ENCODE measurements around the gene UFC1. TPM values are rescaled to one million over a fixed set of nuclear protein-coding genes. Genes with fewer than 3 reads are reported as not detected.

UFC1 gene
- polyA plus RNA-seq, 3 donors = 100 to 120 (median 108) TPM

DNA sequence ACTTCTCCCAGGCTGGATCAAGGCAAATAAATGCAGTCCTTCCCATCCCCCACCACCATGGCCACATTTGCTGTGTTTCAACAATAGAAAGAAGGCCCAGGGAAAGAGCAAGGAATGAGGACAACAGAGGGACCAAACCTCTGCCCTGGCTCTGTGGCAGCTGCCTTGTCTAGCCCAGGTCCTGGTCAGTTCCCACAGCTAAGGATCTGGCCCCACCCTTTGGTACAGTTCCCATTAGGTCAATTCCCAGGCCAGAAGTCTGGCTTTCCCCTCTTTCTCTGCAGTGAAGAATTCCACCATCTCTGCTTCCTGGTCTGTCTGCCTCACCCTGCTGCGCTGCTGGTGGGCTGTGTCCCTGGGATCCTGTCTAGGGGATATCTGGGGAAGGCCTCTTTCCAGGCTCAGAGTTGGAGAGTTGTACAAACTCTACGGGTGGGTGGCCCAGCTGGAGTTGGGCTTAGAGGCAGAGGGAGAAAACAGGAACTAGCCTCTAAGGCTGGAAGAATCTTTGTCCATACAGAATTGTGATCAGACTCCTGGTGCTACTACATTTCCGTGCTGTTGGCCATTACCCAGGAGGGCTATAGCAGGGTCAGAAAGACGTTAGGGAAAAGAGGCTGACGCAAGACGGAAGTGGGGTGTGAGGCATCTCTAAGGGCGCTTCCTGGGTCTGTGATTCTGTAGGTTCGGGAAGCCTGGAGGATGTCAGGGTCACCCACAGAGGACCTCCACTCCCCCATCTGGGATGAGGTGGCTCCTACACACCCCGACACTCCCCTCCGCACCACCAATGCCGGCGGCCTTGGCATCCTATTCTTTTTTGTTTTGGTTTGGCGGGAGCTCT lies 47.4 kb downstream of the UFC1 start:
- peaks cover 8 to 31% of the 10 kb centered on the region in 2 donors for H3K36me3 ChIP-seq (replicated peaks in 1 of 2; ENCODE audit: control insufficient read depth in 1 of 2, insufficient read depth in 2 of 2, low read length in 2 of 2)
- H3K4me3 Mint-ChIP-seq = peak overlapping the region; percentile 84 to 93
- H3K9ac ChIP-seq (ENCODE audit: insufficient read depth, low read length, poor library complexity, severe bottlenecking) = peak overlapping the region; percentile 94
- peaks cover 48% of the 10 kb centered on the region for H3K4me1 Mint-ChIP-seq
- H3K4me2 ChIP-seq (replicated peaks; ENCODE audit: extremely low read depth, low read length, poor library complexity, severe bottlenecking) = peak overlapping the region; percentile 97
- 67% methylated on average over 6 of the region's 13 CpGs for WGBS (ENCODE audit: insufficient coverage)
- peak overlapping the region; percentile 39 to 100 (median 90) for H3K4me3 ChIP-seq (replicated peaks in 1 of 3; ENCODE audit: low read depth in 2 of 3, low read length in 3 of 3)
- intact Hi-C loops (cut with micrococcal nuclease) = loop anchor here in 1 of 2 donors (5.0 kb wide), 1 partner anchor 186 kb away; no protein-coding TSS in a partner anchor
- H3K9me3 Mint-ChIP-seq = no peaks in the 10 kb centered on the region
- no peak for TF ChIP-seq CTCF (IDR thresholded peaks at IDR 0.05)
- DNase-seq = peak; percentile 46 to 76 (median 69)
- H3K9me3 ChIP-seq (replicated peaks in 1 of 2; ENCODE audit: control insufficient read depth in 1 of 2, insufficient read depth in 1 of 2, low read length in 2 of 2) = no peaks in the 10 kb centered on the region
- H2AFZ ChIP-seq (ENCODE audit: insufficient read depth, low read depth, low read length, poor library complexity, severe bottlenecking) = peak overlapping the region; percentile 91
- H3K79me2 ChIP-seq (ENCODE audit: insufficient read depth, low read length) = peaks cover 41% of the 10 kb centered on the region
- H3K27ac ChIP-seq (ENCODE audit: low read depth in 1 of 2, low read length in 2 of 2) = peak overlapping the region; percentile 80 to 95
- H3K4me1 ChIP-seq (ENCODE audit: control insufficient read depth in 1 of 2, insufficient read depth in 2 of 2, low read length in 2 of 2) = peaks cover 34 to 49% of the 10 kb centered on the region in 2 donors
- H3K27ac Mint-ChIP-seq = peak overlapping the region; percentile 93 to 98 (median 97)
- peaks cover 0 to 2% (median 1%) of the 10 kb centered on the region in 3 donors for H3K27me3 Mint-ChIP-seq (ENCODE audit: low read depth in 3 of 3)
- no peaks in the 10 kb centered on the region for H4K20me1 ChIP-seq (ENCODE audit: insufficient read depth, low read length)
- H3K36me3 Mint-ChIP-seq = peaks cover 18 to 28% of the 10 kb centered on the region in 2 donors
- H3K27me3 ChIP-seq (ENCODE audit: control insufficient read depth in 2 of 2, insufficient read depth in 2 of 2, low read length in 2 of 2) = no peaks in the 10 kb centered on the region

DNA sequence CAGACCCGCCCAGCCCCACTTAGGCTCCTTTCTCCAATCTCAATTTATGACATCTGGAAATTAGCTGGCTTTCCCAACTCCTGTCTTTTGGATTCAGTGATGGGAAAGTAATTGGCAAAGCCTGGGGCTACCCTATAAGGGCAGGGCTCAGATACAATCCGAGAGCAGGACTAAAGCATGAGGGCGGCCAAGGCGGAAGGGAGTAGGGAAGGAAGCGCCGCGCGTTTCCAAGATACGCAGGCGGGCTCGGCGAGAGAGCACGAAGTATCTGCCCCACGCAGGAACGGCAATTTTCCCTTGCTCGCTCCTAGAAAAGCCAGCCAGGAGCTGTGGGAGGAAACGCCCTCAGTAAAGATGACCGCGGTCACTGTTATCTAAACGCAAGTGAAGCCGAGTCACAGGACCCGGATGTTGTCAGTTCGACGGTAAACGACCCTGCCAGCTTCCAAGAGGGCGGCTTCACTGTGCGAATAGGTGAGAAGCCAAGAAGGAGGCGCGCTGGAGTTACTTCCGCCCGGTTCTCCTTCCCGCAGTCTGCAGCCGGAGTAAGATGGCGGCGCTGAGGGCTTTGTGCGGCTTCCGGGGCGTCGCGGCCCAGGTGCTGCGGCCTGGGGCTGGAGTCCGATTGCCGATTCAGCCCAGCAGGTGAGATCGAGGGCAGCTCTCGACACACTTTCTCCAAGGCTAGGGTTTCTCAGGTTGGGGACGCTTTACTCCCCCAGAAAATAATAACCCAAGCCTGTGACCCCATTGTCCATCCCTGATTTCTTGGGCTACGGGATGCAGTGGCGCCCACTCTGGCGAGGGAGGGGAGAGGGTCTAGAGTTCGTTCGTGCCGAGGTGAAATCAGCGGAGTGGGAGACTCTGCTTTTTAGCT lies 48.3 kb downstream of the UFC1 start, which contains the start of gene NDUFS2:
NDUFS2 (plus strand) TSS at position 532 of the 877 bp plus-strand sequence; CDS start at position 551, 19 bp downstream.
- intact Hi-C loops (cut with micrococcal nuclease) = loop anchor here in 1 of 2 donors (5.0 kb wide), 1 partner anchor 185 kb away; no protein-coding TSS in a partner anchor
- peaks cover 48% of the 10 kb centered on the region for H3K79me2 ChIP-seq (ENCODE audit: insufficient read depth, low read length)
- H2AFZ ChIP-seq (ENCODE audit: insufficient read depth, low read depth, low read length, poor library complexity, severe bottlenecking) = peak within 1 kb of the TSS; percentile 91
- peak within 1 kb of the TSS; percentile 93 to 98 (median 97) for H3K27ac Mint-ChIP-seq
- peaks cover 0 to 1% (median 0%) of the 10 kb centered on the region in 3 donors for H3K27me3 Mint-ChIP-seq (ENCODE audit: low read depth in 3 of 3)
- H3K9me3 ChIP-seq (replicated peaks in 1 of 2; ENCODE audit: control insufficient read depth in 1 of 2, insufficient read depth in 1 of 2, low read length in 2 of 2) = no peaks in the 10 kb centered on the region
- peak within 1 kb of the TSS; percentile 84 to 93 for H3K4me3 Mint-ChIP-seq
- no peaks in the 10 kb centered on the region for H3K27me3 ChIP-seq (ENCODE audit: control insufficient read depth in 2 of 2, insufficient read depth in 2 of 2, low read length in 2 of 2)
- H3K4me2 ChIP-seq (replicated peaks; ENCODE audit: extremely low read depth, low read length, poor library complexity, severe bottlenecking) = peak within 1 kb of the TSS; percentile 97
- H3K27ac ChIP-seq (ENCODE audit: low read depth in 1 of 2, low read length in 2 of 2) = peak within 1 kb of the TSS; percentile 80 to 95
- peaks cover 26 to 37% of the 10 kb centered on the region in 2 donors for H3K36me3 Mint-ChIP-seq
- no peaks in the 10 kb centered on the region for H4K20me1 ChIP-seq (ENCODE audit: insufficient read depth, low read length)
- peaks cover 49% of the 10 kb centered on the region for H3K4me1 Mint-ChIP-seq
- peak within 1 kb of the TSS; percentile 94 for H3K9ac ChIP-seq (ENCODE audit: insufficient read depth, low read length, poor library complexity, severe bottlenecking)
- H3K4me3 ChIP-seq (replicated peaks in 1 of 3; ENCODE audit: low read depth in 2 of 3, low read length in 3 of 3) = peak within 1 kb of the TSS; percentile 90 to 100 (median 91)
- H3K9me3 Mint-ChIP-seq = peaks cover 0 to 2% (median 0%) of the 10 kb centered on the region in 7 donors
- DNase-seq = peak; percentile 97 to 99 (median 99)
- 5% methylated on average over 45 of the region's 53 CpGs for WGBS (ENCODE audit: insufficient coverage)
- peaks cover 34 to 47% of the 10 kb centered on the region in 2 donors for H3K4me1 ChIP-seq (ENCODE audit: control insufficient read depth in 1 of 2, insufficient read depth in 2 of 2, low read length in 2 of 2)
- TF ChIP-seq CTCF (IDR thresholded peaks at IDR 0.05) = no peak
- H3K36me3 ChIP-seq (replicated peaks in 1 of 2; ENCODE audit: control insufficient read depth in 1 of 2, insufficient read depth in 2 of 2, low read length in 2 of 2) = peaks cover 17 to 40% of the 10 kb centered on the region in 2 donors

Measured in CD14-positive monocyte (primary cell).